Endodermal cell (in vitro differentiated cells): ENCODE data around the gene ARFGAP1. TPM values are rescaled to one million over a fixed set of nuclear protein-coding genes. Genes with fewer than 3 reads are reported as not detected.
A peak's percentile ranks its signal among the peaks of the same experiment; 100 is the strongest.

Experiments
- DNase-seq: peaks from one replicate; pipeline ENCODE4 v3.0.0-alpha.2; 2017
- H3K27ac ChIP-seq: 2 replicates; pipeline ENCODE4 v1.5.1; 2013; ENCODE audit warnings: mild to moderate bottlenecking, low read depth, low read length, moderate library complexity
- H3K27me3 ChIP-seq: 2 replicates; pipeline ENCODE4 v1.6.1; 2013; ENCODE audit warnings: mild to moderate bottlenecking, low read length, moderate library complexity; ENCODE audit not compliant: insufficient read depth, control insufficient read depth, poor library complexity, severe bottlenecking
- H3K36me3 ChIP-seq: 2 replicates; pipeline ENCODE4 v1.7.0; 2013; ENCODE audit warnings: mild to moderate bottlenecking, low read length, moderate library complexity; ENCODE audit not compliant: control insufficient read depth, insufficient read depth
- H3K4me1 ChIP-seq: one replicate; pipeline ENCODE4 v1.7.0; 2013; ENCODE audit warnings: low read length; ENCODE audit not compliant: control insufficient read depth, insufficient read depth
- H3K4me3 ChIP-seq: 2 replicates; pipeline ENCODE4 v1.5.1; 2013; ENCODE audit warnings: mild to moderate bottlenecking, low read length, moderate library complexity
- H3K9ac ChIP-seq: 2 replicates; pipeline ENCODE4 v1.6.1; 2013; ENCODE audit warnings: mild to moderate bottlenecking, low read length, moderate library complexity; ENCODE audit not compliant: poor library complexity, severe bottlenecking; ENCODE audit errors: extremely low read depth
- H3K9me3 ChIP-seq: 2 replicates; pipeline ENCODE4 v1.6.1; 2013; ENCODE audit warnings: mild to moderate bottlenecking, low read length, moderate library complexity; ENCODE audit not compliant: control insufficient read depth
- H3K27ac Mint-ChIP-seq: 2 replicates; pipeline ENCODE4 v1.8.0; 2020; ENCODE audit warnings: mixed read lengths
- H3K27me3 Mint-ChIP-seq: 2 replicates; pipeline ENCODE4 v1.8.0; 2021; ENCODE audit warnings: mild to moderate bottlenecking, mixed read lengths; ENCODE audit not compliant: insufficient read depth
- H3K36me3 Mint-ChIP-seq: 2 replicates; pipeline ENCODE4 v1.8.0; 2020; ENCODE audit warnings: low read depth, mixed read lengths
- H3K4me1 Mint-ChIP-seq: 2 replicates; pipeline ENCODE4 v1.8.0; 2020; ENCODE audit warnings: mixed read lengths
- H3K4me3 Mint-ChIP-seq: 2 replicates; pipeline ENCODE4 v1.8.0; 2020; ENCODE audit warnings: mild to moderate bottlenecking, moderate library complexity, mixed read lengths
- H3K9me3 Mint-ChIP-seq: 2 replicates; pipeline ENCODE4 v1.8.0; 2020; ENCODE audit warnings: mild to moderate bottlenecking, mixed read lengths
- WGBS, 2 experiments: methylation state at CpG; one replicate each; pipeline versions ENCODE4 v1.1.5 to v1.1.7; 2013; ENCODE audit warnings: missing lambda C conversion rate in 2 of 2, mixed read lengths in 1 of 2; ENCODE audit not compliant: insufficient coverage in 1 of 2, insufficient read length in 1 of 2; 5-methylcytosine and 5-hydroxymethylcytosine counted together
- total RNA-seq, 2 donors: library from RNA; stranded (reverse); fragmentation: NEBNext Ultra II Directional in 1 of 2; extraction: Animal tissue kit (Norgen Biotek cat#: 25700) in 1 of 2; gene quantifications; 2 replicates in 1 of 2; 3 replicates in 1 of 2; pipeline ENCODE4 v1.2.1, GENCODE V29; 2021
- TF ChIP-seq, protein P1 (sequence below): fragments of 200-600 bp; sonication (generic); conservative IDR thresholded peaks from 2 replicates; pipeline ENCODE4 v1.5.0; 2021; ENCODE audit warnings: antibody characterized with exemption, mild to moderate bottlenecking

ARFGAP1 gene
- total RNA-seq, 2 donors from 2014 or later, result 159 to 208 TPM

DNA sequence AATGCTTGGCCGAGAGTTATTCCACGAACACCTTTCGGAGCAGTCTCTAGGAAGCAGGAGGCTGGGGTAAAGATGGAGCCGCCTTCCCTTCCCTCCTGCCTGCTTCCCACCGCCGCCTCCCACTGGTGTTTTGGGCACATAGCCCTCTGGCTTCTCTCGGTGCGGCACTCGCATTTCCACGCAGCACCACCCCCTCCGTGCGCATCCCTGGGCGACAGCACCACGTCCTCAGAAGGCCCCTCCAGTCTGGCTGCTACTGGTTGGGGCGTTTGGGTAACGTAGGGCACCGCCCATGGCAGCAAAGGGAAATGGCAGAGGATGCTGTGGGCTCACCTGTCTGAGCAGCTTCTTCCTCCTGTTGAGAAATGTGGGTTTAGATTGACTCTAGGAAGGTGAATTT is 22.8 kb downstream of the ARFGAP1 start:
- Mint-ChIP-seq H3K27me3 (no peaks in the 10 kb centered on the region), H3K9me3 (no peaks in the 10 kb centered on the region), H3K27ac (no peak overlapping the region), H3K36me3 (no peaks in the 10 kb centered on the region), H3K4me3 (no peak overlapping the region), H3K4me1 (no peaks in the 10 kb centered on the region)
- H3K9ac ChIP-seq, result no peak overlapping the region
- no peak overlapping the region for H3K4me3 ChIP-seq
- no peaks in the 10 kb centered on the region for H3K27me3 ChIP-seq
- no peaks in the 10 kb centered on the region for H3K36me3 ChIP-seq
- no peaks in the 10 kb centered on the region for H3K4me1 ChIP-seq
- H3K27ac ChIP-seq, result no peak overlapping the region
- H3K9me3 ChIP-seq, result no peaks in the 10 kb centered on the region
- 68 to 71% methylated on average over 15 to 17 of the region's 17 CpGs for WGBS, 2 experiments
- TF ChIP-seq, protein P1, sequence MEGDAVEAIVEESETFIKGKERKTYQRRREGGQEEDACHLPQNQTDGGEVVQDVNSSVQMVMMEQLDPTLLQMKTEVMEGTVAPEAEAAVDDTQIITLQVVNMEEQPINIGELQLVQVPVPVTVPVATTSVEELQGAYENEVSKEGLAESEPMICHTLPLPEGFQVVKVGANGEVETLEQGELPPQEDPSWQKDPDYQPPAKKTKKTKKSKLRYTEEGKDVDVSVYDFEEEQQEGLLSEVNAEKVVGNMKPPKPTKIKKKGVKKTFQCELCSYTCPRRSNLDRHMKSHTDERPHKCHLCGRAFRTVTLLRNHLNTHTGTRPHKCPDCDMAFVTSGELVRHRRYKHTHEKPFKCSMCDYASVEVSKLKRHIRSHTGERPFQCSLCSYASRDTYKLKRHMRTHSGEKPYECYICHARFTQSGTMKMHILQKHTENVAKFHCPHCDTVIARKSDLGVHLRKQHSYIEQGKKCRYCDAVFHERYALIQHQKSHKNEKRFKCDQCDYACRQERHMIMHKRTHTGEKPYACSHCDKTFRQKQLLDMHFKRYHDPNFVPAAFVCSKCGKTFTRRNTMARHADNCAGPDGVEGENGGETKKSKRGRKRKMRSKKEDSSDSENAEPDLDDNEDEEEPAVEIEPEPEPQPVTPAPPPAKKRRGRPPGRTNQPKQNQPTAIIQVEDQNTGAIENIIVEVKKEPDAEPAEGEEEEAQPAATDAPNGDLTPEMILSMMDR, result no peak
- peak; percentile 56 for DNase-seq

GRCh38 chr20:63295846-63296245 is 23.2 kb downstream of the ARFGAP1 start:
- Mint-ChIP-seq H3K4me3 (no peak overlapping the region), H3K27ac (no peak overlapping the region), H3K36me3 (no peaks in the 10 kb centered on the region), H3K27me3 (peaks cover 2% of the 10 kb centered on the region), H3K9me3 (no peaks in the 10 kb centered on the region), H3K4me1 (no peaks in the 10 kb centered on the region)
- no peaks in the 10 kb centered on the region for H3K9me3 ChIP-seq
- H3K36me3 ChIP-seq, result no peaks in the 10 kb centered on the region
- no peak overlapping the region for H3K9ac ChIP-seq
- TF ChIP-seq, protein P1, result no peak
- no peak overlapping the region for H3K27ac ChIP-seq
- 75 to 83% methylated on average over 11 to 20 of the region's 20 CpGs for WGBS, 2 experiments
- H3K4me1 ChIP-seq, result no peaks in the 10 kb centered on the region
- no peaks in the 10 kb centered on the region for H3K27me3 ChIP-seq
- no peak for DNase-seq
- H3K4me3 ChIP-seq, result no peak overlapping the region

- Mint-ChIP-seq H3K36me3 (no peaks in the 10 kb centered on the region), H3K27me3 (peaks cover 5% of the 10 kb centered on the region), H3K9me3 (no peaks in the 10 kb centered on the region), H3K27ac (no peak overlapping the region), H3K4me3 (no peak overlapping the region), H3K4me1 (no peaks in the 10 kb centered on the region)
- TF ChIP-seq, protein P1, result no peak
- Histone ChIP-seq H3K4me1 (no peaks in the 10 kb centered on the region), H3K9ac (no peak overlapping the region), H3K27me3 (no peaks in the 10 kb centered on the region), H3K27ac (no peak overlapping the region), H3K4me3 (no peak overlapping the region), H3K36me3 (no peaks in the 10 kb centered on the region), H3K9me3 (no peaks in the 10 kb centered on the region)
- 77 to 84% methylated on average over 8 to 18 of the region's 18 CpGs for WGBS, 2 experiments
- DNase-seq, result no peak
These were observed 24.1 kb downstream of the ARFGAP1 start for GRCh38 chr20:63296531-63297299.
